Dermis microvascular lymphatic vessel endothelial cell (primary cell): ENCODE data around the gene CHST8. TPM values are rescaled to one million over a fixed set of nuclear protein-coding genes. Genes with fewer than 3 reads are reported as not detected.

ENCODE experiments used
- DNase-seq, 2 donors: peaks; one replicate each; pipeline versions ENCODE4 v3.0.0 to v3.0.0-alpha.2; 2010; ENCODE audit warnings: low read depth in 2 of 2
- total RNA-seq: library from RNA; depleted of rRNA; stranded (reverse); fragments of >200 nt; gene quantifications from 2 replicates; pipeline ENCODE4 v1.2.1, GENCODE V29; 2014

The CHST8 gene
- total RNA-seq, 1 donor from 2014 or later = under 0.01 TPM

DNA sequence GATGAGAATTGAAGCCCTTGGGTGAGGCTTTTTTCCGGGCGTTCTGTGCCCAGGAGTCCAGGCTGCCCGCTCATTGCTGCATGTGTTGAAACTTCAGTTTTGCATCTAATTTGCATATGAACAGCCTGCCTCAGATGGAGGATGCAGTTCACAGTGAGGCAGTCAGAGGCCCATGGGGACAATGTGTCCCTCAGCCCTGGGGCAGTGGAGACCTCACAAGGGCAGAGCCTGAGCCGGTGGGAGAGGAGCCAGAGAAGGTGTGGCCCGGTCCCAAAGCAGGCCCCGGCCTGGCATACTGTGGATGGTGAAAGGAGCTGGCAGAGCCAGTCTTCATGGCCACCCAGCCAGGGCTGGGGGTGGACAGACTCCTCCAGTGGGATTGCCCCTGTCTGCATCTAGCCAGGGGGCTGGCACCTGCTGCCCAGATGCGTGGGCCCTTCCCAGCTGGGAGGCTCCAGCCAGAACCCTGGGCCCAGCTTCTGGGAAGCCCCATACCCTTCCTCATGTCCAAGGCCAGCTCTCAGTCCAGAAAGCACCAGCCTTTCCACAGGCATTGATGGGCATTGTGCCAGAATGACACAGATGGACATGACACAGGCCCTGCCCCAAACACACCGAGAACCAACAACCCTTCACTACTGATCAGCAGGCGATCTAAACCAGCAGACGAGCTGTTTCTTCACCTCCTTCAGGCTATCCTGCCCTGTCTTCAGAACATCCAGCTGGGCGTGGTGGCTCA is 142.0 kb downstream of the CHST8 start:
- no peak for DNase-seq

DNA sequence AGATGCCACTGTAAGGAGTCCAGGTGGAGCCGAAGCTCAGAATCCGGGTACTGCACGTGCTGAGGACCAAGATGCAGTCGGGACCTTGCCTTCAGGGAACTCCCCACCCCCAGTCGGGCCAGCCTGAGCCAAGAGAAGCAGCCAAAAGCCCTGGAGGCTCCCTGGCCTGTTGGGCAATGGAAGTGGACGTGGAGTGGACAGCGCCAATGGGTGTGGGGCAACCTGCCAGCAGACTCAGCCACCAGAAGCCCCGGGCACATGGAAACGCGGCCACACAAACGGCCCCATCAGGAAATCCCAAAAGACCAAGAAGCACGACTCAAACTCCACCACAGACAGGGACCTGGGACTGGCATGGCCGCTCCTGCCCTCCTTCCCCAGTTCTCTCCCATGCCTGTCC is 144.9 kb downstream of the CHST8 start:
- DNase-seq = no peak

DNA sequence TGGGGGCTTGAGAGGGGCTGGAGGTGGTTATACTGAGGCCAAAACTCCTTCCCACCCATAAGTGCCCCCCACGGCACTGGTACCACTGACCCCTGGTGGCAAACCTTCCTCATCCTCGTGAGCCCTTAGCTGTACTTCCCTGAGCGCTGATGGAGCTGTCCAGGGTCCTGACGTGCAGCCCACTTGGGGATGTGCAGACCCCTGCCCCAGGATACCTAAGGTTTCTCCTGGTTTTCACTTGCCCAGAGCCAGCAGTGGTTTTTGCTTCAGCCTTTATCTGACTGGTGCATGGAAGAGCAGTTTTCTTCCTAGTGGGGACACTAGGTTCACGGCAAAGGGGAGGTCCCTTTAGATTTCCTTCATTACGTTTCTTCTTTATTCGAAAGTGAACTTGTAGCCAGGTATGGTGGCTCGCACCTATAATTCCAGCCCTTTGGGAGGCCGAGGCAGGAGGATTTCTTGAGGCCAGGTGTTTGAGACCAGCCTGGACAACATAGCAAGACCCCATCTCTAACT is 146.2 kb downstream of the CHST8 start:
- DNase-seq = peak; percentile 5 to 59

DNA sequence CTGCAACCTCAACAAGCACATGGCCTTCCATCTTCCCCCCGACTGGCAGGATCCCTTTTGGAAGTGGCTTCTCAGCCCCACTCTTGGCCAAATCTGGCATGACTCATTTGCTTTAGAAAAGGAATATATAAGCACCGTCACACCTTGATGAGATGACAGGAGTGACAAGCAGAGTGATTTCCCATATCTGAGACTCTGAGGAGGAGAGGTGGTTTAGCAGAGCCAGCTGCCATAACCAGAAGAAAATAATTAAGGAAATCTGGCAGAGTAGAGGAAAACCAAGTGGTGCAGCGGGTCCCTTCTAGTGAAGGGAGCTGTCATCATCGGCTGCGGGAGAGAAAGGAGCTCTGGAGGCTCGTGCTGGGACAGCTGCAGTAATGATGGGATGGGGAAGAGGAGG is 147.5 kb downstream of the CHST8 start:
- DNase-seq = no peak

DNA sequence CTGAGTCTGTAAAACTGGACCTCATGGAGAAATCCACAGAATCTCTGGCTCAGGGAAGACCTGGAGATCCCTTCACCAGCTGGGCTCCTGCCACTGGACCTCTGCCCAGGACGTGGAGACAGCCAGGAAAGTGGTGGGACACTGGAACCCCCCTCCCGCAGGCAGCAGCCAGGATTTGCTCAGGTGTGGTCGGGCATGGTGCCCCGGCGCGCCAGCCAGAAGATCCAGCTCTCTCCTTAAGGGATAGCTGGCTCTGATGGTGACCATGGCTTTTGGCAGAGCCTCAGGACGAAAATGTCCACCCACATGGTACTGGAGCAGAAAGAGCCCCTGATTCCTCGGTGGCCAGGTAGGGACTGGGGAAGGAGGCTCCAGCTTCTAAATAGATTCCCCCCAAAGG is 148.4 kb downstream of the CHST8 start:
- DNase-seq = no peak

DNA sequence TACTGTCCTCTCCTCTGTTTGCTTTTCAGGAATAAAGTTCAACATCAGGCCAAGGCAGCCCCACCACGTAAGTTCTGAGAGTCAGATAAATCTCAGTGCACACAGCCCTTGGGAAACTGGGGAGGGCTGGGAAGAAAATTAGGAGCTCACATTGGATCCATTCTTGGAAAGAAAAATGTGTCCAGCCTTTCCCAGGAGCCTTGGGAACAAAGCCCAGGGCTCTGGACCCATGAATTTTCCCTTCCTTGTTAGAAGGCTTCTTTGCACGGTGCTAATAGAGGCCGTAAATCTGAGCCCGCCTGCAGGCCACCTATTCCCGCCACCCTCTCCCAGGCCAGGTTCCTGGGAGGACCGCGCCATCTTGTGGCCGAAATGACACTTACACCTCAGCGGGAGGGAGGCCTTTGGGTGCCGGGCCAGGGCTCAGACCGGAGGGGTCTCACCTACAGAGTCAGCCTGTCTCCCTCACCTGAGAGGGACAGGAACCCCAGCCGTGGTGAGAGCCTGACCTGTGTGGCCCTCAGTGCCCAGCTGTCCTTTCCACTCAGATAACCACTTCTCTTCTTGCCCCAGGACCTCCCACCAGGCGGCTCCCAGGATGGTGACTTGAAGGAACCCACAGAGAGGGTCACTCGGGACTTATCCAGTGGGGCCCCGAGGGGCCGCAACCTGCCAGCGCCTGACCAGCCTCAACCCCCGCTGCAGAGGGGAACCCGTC is 149.8 kb downstream of the CHST8 start:
- peak; percentile 32 to 64 for DNase-seq

DNA sequence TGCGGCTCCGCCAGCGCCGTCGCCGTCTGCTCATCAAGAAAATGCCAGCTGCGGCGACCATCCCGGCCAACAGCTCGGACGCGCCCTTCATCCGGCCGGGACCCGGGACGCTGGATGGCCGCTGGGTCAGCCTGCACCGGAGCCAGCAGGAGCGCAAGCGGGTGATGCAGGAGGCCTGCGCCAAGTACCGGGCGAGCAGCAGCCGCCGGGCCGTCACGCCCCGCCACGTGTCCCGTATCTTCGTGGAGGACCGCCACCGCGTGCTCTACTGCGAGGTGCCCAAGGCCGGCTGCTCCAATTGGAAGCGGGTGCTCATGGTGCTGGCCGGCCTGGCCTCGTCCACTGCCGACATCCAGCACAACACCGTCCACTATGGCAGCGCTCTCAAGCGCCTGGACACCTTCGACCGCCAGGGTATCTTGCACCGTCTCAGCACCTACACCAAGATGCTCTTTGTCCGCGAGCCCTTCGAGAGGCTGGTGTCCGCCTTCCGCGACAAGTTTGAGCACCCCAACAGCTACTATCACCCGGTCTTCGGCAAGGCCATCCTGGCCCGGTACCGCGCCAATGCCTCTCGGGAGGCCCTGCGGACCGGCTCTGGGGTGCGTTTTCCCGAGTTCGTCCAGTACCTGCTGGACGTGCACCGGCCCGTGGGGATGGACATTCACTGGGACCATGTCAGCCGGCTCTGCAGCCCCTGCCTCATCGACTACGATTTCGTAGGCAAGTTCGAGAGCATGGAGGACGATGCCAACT is 150.5 kb downstream of the CHST8 start:
- no peak for DNase-seq

DNA sequence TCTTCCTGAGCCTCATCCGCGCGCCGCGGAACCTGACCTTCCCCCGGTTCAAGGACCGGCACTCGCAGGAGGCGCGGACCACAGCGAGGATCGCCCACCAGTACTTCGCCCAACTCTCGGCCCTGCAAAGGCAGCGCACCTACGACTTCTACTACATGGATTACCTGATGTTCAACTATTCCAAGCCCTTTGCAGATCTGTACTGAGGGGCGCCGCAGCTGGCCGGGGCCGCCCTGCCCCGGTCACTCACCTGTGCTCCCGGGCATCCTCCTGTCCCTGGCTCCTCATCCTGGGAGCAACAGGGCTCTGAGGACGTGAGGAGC is 151.1 kb downstream of the CHST8 start:
- DNase-seq = no peak

DNA sequence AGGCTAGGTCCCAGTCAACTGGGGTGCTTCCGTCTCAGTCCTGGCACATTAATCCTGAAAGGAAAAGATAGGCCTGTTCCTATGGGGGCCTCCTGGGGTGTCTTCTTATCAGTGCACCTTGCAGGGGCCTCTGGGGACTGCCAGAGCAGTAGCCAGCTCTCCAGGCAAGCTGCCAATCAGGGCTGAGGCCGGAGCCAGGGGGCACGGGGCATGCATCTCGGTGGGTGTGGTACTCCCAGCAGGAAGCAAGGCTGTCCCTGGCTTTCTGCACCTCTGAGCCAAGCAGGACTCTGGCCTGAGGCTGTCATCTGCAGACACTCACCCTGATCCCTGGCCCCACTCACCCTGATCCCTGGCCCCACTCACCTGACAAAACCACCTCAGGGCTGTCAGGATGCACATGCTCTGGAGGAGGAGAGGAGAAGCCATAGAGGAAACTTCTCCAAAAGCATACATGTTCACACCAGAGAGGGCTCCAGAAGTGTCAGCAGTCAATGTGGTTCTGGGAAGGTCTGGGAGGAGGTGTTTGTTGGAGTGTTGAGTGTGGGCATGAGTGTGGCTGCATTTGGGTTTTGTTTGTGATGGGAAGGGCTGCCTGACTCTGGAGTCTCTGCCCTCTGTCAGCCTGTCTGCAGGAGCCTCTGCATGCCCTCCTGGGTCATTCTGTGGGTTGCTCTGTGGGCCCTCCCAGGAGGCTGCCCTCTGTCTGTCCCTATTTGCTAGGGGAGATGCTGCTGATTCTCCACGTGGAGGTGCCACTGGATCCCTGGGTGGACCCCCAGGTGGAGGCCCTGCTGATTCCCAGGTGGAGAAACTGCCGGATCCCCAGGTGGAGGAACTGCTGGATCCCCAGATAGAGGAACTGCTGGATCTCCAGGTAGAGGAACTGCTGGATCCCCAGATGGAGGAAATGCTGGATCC is 152.2 kb downstream of the CHST8 start:
- no peak for DNase-seq

DNA sequence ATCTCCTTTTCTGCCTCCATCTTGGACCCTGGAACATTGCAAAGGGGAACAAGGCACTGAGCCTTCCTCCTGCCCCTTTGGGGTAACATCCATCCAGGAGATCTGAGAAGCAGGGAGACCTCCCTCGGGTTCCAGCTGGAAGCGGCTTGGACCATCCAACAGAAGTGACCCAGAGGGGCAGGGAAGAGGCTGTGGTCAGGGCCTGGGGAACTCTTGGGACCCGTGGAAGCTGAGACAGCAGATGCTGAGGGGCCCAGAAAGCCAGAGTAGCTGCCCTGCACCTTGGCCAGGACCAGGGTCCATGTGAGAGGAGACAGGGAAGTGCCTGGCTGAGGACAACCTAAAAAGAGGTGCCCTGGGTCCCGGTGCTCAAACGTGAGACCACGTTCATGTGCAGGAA is 153.0 kb downstream of the CHST8 start:
- DNase-seq = no peak

DNA sequence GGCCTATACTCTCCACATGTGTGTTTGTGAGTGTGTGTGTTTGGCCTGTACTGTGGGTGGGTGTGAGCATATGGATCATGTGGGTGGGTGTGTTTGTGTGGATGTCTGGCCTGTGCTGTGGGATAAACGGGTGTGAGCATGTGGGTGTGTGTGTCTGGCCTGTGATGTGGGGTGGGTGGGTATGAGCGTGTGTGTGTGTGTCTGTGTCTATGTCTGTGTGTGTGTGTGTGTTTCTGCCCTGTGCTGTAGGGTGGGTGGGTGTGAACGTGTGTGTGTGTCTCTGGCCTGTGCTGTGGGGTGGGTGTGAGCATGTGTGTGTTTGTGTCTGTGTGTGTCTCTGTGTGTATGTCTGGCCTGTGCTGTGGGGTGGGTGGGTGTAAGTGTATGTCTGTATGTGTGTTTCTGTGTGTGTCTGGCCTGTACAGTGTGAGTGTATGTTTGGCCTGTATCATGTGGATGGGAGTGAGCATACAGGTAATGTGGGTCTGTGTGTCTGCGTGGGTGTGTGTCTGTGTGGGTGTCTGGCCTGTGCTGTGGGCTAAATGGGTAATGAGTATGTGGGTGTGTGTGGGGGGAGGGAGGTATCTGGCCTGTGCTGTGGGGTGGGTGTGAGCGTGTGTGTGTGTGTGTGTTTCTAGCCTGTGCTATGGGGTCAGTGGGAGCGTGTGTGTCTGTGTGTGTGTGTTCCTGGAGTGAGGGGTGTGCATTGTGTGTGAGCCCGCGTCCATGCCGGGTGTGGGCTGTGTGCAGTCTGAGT is 154.2 kb downstream of the CHST8 start:
- no peak for DNase-seq

DNA sequence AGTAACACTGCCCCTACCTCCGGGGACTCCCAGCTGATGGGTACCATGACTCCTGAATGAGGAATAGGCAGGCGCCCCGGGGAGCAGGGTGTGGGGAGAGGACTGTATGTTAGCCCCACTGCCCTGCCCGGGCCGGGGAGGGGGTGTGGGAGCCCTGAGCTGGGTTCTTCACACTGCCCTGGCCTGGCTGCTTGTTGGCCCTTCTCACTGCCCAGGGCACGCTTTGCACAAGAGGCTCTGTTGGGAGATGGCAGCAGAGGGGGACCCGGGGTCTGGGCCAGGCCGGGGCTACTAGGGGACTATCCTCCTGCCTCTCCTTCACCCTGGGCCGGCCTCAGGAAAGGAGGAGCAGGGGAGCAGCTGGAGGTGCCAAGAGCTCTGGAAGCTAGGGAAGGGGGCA is 155.6 kb downstream of the CHST8 start:
- DNase-seq = no peak

DNA sequence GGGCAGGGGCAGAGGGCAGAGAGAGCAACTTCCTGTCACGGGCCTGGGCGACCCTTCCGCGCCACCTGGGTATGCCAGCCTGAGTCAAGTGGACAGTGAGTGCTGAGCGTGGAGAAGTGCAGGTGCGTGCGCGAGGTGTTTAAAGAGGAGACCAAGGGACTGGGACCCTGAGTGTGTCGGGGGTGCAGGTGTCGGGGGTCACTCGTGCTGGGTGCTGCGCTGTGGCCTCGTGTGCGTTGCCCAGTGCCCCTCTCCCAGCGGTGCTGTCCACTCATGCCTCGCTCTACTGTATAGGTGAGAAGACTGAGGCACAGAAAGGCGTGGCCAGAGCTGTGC is 156.0 kb downstream of the CHST8 start:
- DNase-seq = no peak

DNA sequence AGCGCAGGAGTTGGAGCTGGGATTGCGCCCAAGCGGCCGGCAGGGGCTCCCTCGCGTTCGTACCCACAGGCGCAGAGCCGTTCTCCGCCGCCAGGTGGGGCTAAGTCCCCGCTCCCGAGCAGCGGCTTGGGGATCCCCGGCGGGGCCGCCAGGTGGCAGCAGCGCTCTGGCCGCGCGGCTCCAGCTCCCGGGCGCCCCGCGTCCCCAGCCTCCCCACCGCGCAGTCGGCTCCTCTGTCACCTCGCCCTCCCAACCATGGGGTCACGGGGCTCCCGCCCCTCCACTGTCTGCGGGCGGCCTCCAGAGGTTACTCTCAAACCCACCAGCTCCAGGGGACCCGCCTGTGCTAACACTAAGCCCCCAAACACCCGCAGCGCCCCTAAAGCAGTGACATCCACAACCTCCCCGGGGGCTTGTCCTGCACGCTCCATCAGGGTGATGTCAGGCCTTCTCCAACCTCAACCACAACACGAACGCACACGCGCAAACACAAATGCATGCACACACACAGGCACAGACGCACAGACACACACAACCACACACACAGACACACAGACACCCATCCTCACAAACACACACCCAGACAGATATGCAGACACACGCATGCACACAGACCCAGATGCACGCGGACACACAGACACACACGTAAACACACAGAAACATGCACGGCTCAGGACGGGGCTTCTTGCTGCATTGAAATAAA is 156.5 kb downstream of the CHST8 start:
- DNase-seq = peak; percentile 44 to 76

DNA sequence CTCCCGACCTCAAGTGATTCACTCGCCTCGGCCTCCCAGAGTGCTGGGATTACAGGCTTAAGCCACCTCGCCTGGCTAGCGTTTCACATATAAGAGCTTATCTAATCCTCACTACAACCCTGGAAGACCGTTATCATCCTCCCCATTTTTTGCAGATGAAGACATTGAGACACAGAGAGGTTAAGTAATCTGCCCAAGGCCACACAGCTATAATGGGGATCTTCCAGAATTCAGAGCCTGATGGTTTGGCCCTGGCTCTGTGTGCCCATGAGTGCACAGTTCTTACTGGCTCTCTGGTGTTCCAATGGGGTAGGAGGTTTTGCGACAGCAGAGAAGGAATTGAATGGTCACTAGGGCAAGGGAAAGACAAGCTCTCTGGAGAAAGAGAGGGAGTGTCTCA is 158.1 kb downstream of the CHST8 start:
- no peak for DNase-seq

DNA sequence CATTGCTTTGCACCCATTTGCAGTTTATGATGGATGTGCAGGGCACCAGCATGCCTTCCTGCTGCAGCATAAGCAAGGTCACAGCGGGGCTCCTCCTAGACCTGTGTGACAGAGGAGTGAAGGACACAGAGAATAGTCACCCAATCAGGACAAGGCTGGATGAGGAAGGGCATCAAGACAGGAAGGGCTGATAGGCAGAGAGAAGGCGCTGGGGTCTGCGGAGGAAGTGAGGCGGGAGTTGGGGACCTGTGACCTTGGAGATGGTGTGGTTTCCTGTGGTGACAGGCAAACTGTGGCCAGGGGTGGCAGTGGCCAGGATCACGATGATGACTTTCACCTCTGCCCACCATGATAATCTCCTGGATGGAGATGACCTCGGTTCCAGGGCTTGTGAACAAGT is 158.5 kb downstream of the CHST8 start:
- no peak for DNase-seq

DNA sequence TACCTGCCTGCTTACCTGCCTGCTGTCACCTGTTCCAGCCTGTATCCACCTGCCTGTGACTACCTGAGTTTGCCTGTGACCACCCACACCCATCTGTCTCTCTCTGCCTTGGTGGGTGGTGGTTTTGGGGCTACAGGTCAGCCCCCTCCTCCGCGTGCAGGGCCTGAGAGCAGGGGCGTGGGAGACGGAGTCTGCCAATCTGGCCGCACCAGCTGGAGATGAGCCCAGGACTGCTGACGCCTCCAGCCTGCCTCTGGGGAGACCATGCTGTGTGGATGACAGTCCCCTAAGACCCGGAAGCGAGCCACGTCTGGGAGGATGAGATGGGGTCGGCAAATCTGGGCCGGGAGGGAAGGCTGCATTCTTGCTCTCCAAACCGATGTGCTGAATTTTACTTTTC is 159.0 kb downstream of the CHST8 start:
- no peak for DNase-seq

DNA sequence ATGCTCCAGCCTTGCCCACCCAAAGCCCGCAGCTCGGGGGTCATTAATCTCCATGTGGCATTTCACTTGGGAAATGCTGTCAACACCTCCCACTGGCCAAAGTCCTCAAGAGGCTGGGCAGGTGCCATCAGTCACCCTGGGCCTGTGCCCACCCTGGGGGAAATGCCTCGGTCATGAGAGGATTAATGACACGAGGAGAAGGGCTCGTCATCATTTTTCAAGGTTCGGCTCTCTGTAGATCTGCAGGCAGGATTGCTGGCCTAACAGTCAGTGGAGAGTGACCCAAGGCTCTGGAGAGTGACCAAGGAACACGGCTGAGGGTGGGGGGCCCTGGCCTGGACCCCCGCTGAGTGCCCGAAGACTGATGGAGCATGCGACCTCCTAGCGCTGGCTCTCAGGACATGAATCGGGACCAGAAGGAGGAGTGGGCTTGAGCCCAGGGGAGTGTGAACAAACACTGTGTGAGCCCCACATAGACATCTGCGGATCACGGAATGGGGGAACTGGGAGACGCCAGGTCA is 159.7 kb downstream of the CHST8 start:
- DNase-seq = no peak

DNA sequence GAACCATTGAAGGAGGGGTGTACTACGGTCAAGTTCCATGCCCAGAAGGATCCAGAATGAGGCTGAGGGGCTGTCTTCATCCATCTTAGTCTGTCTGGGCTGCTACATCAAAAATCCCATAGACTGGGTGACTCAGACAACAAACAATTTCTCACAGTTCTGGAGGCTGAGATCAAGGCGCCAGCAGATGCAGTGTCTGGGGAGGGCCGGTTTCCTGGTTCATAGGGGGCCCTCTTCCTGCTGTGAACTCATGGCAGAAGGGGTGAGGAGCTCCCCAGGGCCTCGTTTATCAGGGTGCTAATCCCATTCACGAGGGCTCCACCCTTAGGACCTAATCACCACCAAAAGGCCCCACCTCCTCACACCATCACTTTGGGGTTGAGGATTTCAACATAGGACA is 160.2 kb downstream of the CHST8 start:
- peak in 1 of 2 donors; percentile 45 for DNase-seq

DNA sequence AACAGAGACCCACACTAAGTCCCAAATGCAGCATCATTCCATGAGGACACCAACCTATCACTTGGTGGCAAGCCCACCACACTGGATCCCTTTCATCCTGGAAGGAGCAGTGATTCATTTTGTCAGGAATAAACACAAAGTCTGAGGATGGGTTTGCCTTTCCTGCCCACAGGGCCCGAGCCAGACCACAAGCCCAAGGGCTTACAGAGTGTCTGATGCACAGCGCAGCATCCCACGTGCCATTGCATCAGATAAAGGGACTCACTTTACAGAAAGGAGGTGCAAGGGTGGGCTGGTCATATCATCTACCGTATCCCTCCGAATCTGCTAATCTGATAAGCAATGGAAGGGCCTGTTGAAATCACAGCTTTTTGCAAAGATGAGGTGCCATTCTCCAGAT is 162.7 kb downstream of the CHST8 start:
- peak in 1 of 2 donors; percentile 11 for DNase-seq
